PC-3 (cell line): ENCODE results near the gene KIF20B. TPM values are rescaled to one million over a fixed set of nuclear protein-coding genes. Genes with fewer than 3 reads are reported as not detected.

Experiments
- ATAC-seq: fragments of 200-7000 bp; cut with Tn5 transposase; 2 replicates; pipeline ENCODE4 v1.9.1; 2020; ENCODE audit warnings: mild to moderate bottlenecking, moderate library complexity
- BruUV-seq: library from RNA; stranded (reverse); fragments of 400-500 nt; replicated peaks from 2 replicates; lab custom pipeline; 2021; lab: Mats Ljungman, UMichigan
- CTCF ChIA-PET: fragments of 300-600 bp; sonication (Branson Sonifier 250); formaldehyde crosslinking; loops from one replicate; lab custom pipeline; 2022; ENCODE audit warnings: antibody characterized with exemption; lab: Charles Lee
- POLR2A ChIA-PET: fragments of 300-600 bp; sonication (Branson Sonifier 250); formaldehyde crosslinking; loops from one replicate; lab custom pipeline; 2022; ENCODE audit warnings: antibody characterized with exemption; ENCODE audit not compliant: unreplicated experiment; lab: Charles Lee
- DNase-seq: peaks from one replicate; pipeline ENCODE4 v3.0.0-alpha.2; 2015
- H2AFZ ChIP-seq: fragments of 300-600 bp; sonication (generic); 2 replicates; pipeline ENCODE4 v1.6.0; 2016; ENCODE audit warnings: antibody characterized with exemption, low read length
- H3F3A ChIP-seq: fragments of 300-600 bp; sonication (generic); one replicate; pipeline ENCODE4 v1.6.0; 2017; ENCODE audit warnings: antibody characterized with exemption, low read length, control low read depth, mild to moderate bottlenecking; ENCODE audit not compliant: unreplicated experiment
- H3K27ac ChIP-seq: fragments of 300-600 bp; sonication (generic); 2 replicates; pipeline ENCODE4 v1.5.1; 2016; ENCODE audit warnings: mild to moderate bottlenecking, low read length
- H3K27me3 ChIP-seq: fragments of 300-600 bp; sonication (generic); 2 replicates; pipeline ENCODE4 v1.6.1; 2016; ENCODE audit warnings: low read length, mixed read lengths
- H3K36me3 ChIP-seq: fragments of 300-600 bp; sonication (generic); 2 replicates; pipeline ENCODE4 v1.6.1; 2016; ENCODE audit warnings: low read depth, mixed run types, low read length, mixed read lengths
- H3K4me1 ChIP-seq: fragments of 300-600 bp; sonication (generic); 2 replicates; pipeline ENCODE4 v1.5.1; 2016; ENCODE audit warnings: low read length; ENCODE audit not compliant: insufficient read depth
- H3K4me2 ChIP-seq: fragments of 300-600 bp; sonication (generic); 2 replicates; pipeline ENCODE4 v1.6.0; 2016; ENCODE audit warnings: low read length
- H3K4me3 ChIP-seq: fragments of 300-600 bp; sonication (generic); 2 replicates; pipeline ENCODE4 v1.5.1; 2016; ENCODE audit warnings: mild to moderate bottlenecking, low read length, mixed read lengths
- H3K79me2 ChIP-seq: fragments of 300-600 bp; sonication (generic); 2 replicates; pipeline ENCODE4 v1.6.1; 2017; ENCODE audit warnings: low read length, mixed read lengths
- H3K9ac ChIP-seq: fragments of 300-600 bp; sonication (generic); 2 replicates; pipeline ENCODE4 v1.6.0; 2016; ENCODE audit warnings: mild to moderate bottlenecking, low read length
- H3K9me2 ChIP-seq: fragments of 300-600 bp; sonication (generic); replicated peaks from 2 replicates; pipeline ENCODE4 v1.6.1; 2016; ENCODE audit warnings: mixed run types, low read length, mixed read lengths
- H3K9me3 ChIP-seq: fragments of 300-600 bp; sonication (generic); 2 replicates; pipeline ENCODE4 v1.6.1; 2016; ENCODE audit warnings: low read length, mixed read lengths
- H4K20me1 ChIP-seq: fragments of 300-600 bp; sonication (generic); 2 replicates; pipeline ENCODE4 v1.6.1; 2016; ENCODE audit warnings: low read length, mixed read lengths
- CTCF ChIP-seq: fragments of 300-600 bp; sonication (generic); conservative IDR thresholded peaks from 2 replicates; pipeline ENCODE4 v1.5.1; 2017; ENCODE audit warnings: antibody characterized with exemption, low read depth, mild to moderate bottlenecking, low read length
- EZH2 ChIP-seq: fragments of 300-600 bp; sonication (generic); IDR thresholded peaks from one replicate; pipeline ENCODE4 v1.6.1; 2017; ENCODE audit warnings: antibody characterized with exemption, mild to moderate bottlenecking, low read length; ENCODE audit not compliant: unreplicated experiment
- EZH2phosphoT487 ChIP-seq: fragments of 300-600 bp; sonication (generic); IDR thresholded peaks from 2 replicates; pipeline ENCODE4 v1.6.1; 2018; ENCODE audit warnings: mild to moderate bottlenecking, antibody characterized with exemption, low read length, borderline replicate concordance
- intact Hi-C: fragments of 100-400 bp; cut with micrococcal nuclease; formaldehyde crosslinking; loops from 2 replicates; pipeline ENCODE4 v1.9.0; 2023
- total RNA-seq: library from RNA; depleted of rRNA; stranded (reverse); fragments of >200 nt; gene quantifications from 2 replicates; pipeline ENCODE4 v1.2.3, GENCODE V29; 2014

Gene KIF20B
- total RNA-seq, 1 experiment from 2014 or later = 12.6 TPM

GRCh38 chr10:89695307-89695706 lies 6.1 kb upstream of the KIF20B start:
- no peaks in the 10 kb centered on the region for H4K20me1 ChIP-seq
- no peak overlapping the region for H3K27ac ChIP-seq
- H3K9ac ChIP-seq = no peak overlapping the region
- ATAC-seq = no peak
- peaks cover 3% of the 10 kb centered on the region; the same call in 1 of the 2 replicates for H3K4me1 ChIP-seq
- no peak for DNase-seq
- TF ChIP-seq CTCF = no peak
- no peak for TF ChIP-seq EZH2phosphoT487
- no peak for TF ChIP-seq EZH2
- H3K79me2 ChIP-seq = no peaks in the 10 kb centered on the region
- no peaks in the 10 kb centered on the region for H3K9me3 ChIP-seq
- H3K27me3 ChIP-seq = no peaks in the 10 kb centered on the region
- CTCF ChIA-PET = no interaction called here
- H3K4me3 ChIP-seq = no peak overlapping the region
- H3K4me2 ChIP-seq = no peak overlapping the region
- H3F3A ChIP-seq = no peaks in the 10 kb centered on the region
- BruUV-seq = no TSS peak
- no peaks in the 10 kb centered on the region for H3K36me3 ChIP-seq
- no peaks in the 10 kb centered on the region for H3K9me2 ChIP-seq
- POLR2A ChIA-PET = no interaction called here
- intact Hi-C loops = no loop called here
- H2AFZ ChIP-seq = no peak overlapping the region

GRCh38 chr10:89697946-89698345 lies 3.4 kb upstream of the KIF20B start:
- H3K79me2 ChIP-seq = peaks cover 15% of the 10 kb centered on the region

More at GRCh38 chr10:89697946-89698345, 3.4 kb upstream of the KIF20B start:
- CTCF ChIA-PET = no interaction called here
- peaks cover 14% of the 10 kb centered on the region for H3K4me1 ChIP-seq
- TF ChIP-seq EZH2 (no peak), CTCF (no peak), EZH2phosphoT487 (no peak)
- no peaks in the 10 kb centered on the region for H3K9me2 ChIP-seq
- ATAC-seq = no peak
- no peaks in the 10 kb centered on the region for H4K20me1 ChIP-seq
- H3K27ac ChIP-seq = no peak overlapping the region
- POLR2A ChIA-PET = no interaction called here
- no peak overlapping the region for H3K9ac ChIP-seq
- H3K4me2 ChIP-seq = no peak overlapping the region
- no peaks in the 10 kb centered on the region for H3K27me3 ChIP-seq
- no peak for DNase-seq
- intact Hi-C loops = no loop called here
- no peaks in the 10 kb centered on the region for H3K36me3 ChIP-seq
- no peak overlapping the region for H3K4me3 ChIP-seq
- BruUV-seq = no TSS peak
- H3F3A ChIP-seq = no peaks in the 10 kb centered on the region
- no peaks in the 10 kb centered on the region for H3K9me3 ChIP-seq
- H2AFZ ChIP-seq = no peak overlapping the region
